HG02571 (cell line): ENCODE data around the gene PRR30.
"Not testable (repeated sequence)": the region's sequence is repeated elsewhere in the genome, so short reads cannot be mapped to it uniquely, and the experiment has no call there.

Experiments used
- ATAC-seq: cut with Tn5 transposase; IDR thresholded peaks from one replicate; pipeline ENCODE4 v1.9.1; 2021; ENCODE audit warnings: mild to moderate bottlenecking, moderate library complexity; ENCODE audit not compliant: unreplicated experiment

The PRR30 gene

DNA sequence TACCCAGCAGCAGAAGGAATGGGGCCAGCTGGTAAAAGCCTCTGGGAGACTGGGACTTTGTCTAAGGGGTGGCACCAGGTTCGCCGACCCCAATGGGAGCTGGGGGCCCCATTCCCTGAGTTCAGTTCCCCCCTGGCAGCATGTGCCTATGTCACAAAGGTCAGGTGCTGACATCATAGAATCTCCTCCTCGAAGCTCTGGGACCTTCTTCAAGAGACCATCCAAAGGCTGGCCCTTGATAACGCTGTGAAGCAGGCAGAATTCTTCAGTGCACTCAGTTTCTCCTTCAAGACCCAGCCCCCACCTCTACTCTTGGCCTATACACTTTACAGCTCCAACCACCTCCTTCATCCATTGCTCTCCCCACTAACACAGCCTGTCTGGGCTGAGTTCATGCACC lies at the start of gene PRR30:
Gene PRR30, minus strand, starts transcription at position 101 of the 400 bp plus-strand sequence. CDS start 1,081 bp downstream, outside the sequence.
- no peak for ATAC-seq

GRCh38 chr2:27186613-27187345 lies 47.6 kb upstream of the PRR30 start:
- ATAC-seq: no peak

DNA sequence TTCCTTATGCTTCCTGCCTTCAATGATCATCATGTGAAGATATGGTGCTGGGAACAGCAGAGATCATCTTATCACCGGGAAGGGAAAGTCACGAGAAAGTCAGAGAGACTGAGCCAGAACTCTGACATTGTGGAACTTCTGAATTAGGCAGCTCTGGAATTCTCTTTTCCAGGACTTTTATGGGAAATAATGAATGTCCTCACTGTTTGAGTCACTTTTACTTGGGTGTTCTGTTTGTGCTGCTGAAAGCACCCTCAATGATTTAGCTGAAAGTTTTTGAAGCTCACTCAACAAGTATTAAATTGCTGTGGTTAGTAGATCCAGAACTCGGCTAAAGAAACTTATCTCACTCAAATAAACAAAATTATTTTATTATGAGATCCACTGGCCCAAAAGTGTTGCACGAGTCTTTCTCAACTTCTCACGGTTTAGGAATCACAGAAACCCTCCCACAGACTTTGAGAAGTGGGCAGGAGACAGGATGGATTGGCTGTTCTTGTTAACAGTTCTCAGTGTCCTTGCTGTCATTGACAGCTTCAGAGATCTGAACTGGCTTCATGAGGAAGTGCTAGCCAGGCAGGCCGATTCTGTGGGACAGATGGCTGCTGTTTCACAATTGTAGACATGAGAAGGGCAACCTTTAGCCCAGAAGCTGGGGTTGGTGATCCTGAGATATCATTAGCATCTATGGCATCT lies 46.3 kb upstream of the PRR30 start:
- ATAC-seq: no peak

DNA sequence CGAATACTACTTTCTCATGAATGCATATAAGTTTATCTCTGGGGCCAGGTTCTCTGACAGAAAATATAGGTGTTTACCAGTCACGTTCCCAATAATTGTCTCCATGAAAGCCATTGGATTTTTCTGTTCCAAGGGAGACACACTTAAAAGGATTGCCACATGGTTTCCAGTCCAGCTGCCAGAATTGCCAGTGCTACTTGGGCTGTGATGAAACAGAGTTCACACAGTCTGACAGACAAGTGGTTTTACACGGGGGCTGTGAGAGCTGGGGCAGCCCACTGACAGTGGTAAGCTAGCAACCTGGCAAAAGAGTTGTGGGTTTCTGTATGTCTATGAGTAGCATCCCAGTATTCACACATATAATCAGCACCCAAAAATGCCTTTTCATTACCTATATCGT lies 44.9 kb upstream of the PRR30 start:
- no peak for ATAC-seq

GRCh38 chr2:27182346-27182745 lies 43.1 kb upstream of the PRR30 start:
- no peak for ATAC-seq

- ATAC-seq: no peak
Observed at GRCh38 chr2:27179344-27180000, 40.3 kb upstream of the PRR30 start.

- ATAC-seq: no peak
Observed at GRCh38 chr2:27178469-27178868, 39.3 kb upstream of the PRR30 start.

DNA sequence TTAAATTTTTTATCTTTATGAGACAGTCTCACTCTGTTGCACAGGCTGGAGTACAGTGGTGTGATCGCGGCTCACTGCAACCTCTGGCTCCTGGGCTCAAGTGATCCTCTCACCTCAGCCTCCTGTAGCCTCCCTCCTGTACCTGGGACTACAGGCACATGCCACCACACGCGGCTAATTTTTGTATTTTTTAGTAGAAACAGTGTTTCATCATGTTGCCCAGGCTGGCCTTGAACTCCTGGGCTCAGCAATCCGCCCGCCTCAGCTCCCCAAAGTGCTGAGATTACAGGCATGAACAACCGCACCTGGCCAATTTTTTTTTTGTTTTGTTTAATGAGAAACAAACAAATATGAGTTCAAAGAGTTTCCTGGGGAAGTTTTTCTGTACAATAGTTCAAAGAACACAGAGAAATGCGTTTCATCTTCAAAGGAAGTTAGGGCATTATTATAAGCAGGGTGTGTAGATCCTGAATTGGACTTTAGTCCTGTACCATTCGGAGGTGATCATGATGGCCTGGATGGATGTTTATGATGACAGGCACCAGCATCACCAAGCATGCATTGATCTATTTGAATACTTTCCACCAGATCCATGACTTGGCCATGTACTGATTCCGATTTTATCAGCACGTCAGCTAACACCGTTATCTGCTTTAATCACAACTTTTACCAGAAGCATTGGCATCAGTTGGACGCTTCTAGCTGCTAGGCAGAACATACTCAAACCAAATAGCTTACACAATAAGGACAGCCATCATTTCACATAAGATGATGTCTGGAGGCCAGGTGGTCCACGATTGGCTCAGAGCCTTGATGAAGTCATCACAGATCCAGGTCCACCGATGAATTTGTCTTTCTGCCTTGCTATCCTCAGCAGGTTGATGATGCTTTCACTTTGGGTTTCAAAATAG lies 38.5 kb upstream of the PRR30 start:
- no peak for ATAC-seq

DNA sequence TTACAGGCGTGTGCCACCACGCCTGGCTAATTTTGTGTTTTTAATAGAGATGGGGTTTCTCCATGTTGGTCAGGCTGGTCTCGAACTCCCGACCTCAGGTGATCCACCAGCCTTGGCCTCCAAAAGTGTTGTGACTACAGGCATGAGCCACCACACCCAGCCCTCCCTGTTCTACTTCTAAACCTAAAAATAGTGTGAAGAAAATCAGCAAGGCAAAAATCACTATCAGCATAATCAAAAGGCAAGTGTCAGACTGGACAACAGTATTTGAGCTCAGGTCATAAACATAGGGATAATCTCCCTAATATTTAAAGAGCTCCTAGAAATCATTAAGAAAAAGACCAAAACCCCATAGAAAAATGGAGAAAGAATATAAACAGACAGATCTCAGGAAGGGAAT lies 36.6 kb upstream of the PRR30 start:
- ATAC-seq: not testable (repeated sequence)

- no peak for ATAC-seq
Observed at GRCh38 chr2:27175330-27175729, 36.1 kb upstream of the PRR30 start.

- no peak for ATAC-seq
Observed at GRCh38 chr2:27174638-27175037, 35.4 kb upstream of the PRR30 start.

- ATAC-seq: no peak
Observed at GRCh38 chr2:27171351-27171848, 32.2 kb upstream of the PRR30 start.

GRCh38 chr2:27170581-27171337 lies 31.5 kb upstream of the PRR30 start:
- ATAC-seq: no peak

DNA sequence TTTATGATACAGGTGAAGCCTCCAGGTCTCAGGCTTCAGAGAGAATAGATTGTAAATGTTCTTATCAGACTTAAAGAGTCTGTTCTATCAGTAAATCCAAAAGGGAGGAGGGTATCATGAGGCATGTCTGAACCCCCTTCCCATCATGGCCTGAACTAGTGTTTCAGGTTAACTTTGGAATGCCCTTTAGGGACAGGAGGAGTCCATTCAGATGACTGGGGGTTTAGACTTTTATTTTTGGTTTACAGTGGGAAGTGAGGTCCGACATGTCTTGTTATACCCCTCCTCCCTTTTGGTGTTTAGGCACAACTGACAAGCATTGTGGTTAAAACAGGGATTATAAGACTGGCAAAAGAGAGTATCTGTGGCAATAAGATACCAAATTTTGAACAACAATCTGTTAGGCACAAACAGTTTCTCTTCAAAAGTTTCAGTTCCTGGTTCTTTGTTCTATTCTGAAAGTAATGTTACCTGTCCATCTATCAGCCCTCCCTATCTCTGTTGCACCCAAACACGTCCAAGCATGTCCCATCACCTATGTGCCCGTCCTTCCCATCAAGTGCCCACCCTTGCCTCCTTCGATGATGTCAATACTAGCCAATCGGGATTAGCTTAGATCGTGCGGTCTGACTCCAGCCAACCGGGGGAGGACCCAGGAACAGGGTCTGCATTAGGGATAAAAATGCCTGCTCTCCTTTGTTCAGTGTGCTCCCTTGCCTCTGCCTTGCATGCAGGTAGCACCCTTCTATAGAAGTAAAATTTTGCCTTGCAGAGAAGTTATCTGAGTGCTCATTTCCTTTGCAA lies 26.0 kb upstream of the PRR30 start:
- no peak for ATAC-seq

DNA sequence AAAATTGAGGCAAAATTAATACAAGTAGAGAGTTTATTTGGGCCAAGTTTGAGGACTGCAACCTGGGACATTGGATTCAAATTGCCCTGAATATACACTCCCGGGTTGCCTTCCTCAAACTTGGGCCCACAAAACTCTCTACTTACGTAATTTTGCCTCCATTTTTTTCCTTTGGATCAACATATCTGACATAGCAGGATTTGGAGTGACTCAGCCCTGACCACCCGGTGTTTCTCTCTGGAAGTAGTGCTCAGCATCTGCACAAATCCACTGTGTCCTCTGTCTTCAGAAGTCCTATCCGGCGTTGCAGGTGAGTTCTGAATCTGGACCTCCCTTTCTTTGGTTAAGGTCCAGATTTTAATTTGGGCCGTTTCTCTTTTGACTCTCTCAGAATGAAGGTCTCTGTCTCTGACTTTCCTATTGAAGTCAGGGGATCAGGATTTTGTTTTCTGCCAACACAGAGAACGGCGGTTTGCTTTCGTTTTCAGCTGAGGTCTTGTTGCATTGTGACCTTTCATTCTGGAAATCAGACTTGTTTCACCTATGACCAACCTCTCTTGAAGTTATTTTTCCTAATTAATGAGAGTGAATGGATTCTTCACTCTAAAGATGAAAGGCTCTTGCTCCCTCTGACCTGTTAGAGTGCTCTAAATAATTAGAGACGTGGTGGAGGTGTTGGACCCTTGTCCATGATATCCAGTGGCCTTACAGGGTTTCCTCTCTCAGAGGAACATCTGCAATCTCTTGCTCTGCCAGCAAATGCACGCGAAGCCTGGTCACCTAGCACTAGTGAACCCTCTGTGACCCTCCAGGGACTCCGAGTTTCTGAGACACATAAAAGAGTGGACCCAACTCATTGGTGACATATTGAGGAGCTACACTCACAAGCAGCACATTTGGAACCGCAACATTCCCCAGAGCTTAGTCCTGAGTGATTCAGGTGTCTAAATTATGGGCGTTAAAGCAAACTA lies 23.2 kb upstream of the PRR30 start:
- ATAC-seq: no peak

DNA sequence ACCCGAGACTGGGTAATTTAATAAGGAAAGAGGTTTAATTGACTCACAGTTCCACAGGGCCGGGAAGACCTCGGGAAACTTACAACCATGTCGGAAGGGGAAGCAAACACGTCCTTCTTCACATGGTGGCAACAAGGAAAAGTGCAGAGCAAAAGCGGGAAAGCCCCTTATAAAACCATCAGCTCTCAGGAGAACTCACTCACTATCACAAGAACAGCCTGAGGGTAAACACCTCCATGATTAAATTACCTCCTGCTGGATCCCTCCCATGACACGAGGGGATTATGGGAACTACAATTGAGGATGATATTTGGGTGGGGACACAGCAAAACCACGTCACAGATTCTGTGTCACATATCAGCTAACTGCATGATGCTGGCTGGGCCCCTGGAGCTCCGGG lies 21.0 kb upstream of the PRR30 start:
- no peak for ATAC-seq

- ATAC-seq: no peak
Observed at GRCh38 chr2:27159271-27159670, 20.1 kb upstream of the PRR30 start.

DNA sequence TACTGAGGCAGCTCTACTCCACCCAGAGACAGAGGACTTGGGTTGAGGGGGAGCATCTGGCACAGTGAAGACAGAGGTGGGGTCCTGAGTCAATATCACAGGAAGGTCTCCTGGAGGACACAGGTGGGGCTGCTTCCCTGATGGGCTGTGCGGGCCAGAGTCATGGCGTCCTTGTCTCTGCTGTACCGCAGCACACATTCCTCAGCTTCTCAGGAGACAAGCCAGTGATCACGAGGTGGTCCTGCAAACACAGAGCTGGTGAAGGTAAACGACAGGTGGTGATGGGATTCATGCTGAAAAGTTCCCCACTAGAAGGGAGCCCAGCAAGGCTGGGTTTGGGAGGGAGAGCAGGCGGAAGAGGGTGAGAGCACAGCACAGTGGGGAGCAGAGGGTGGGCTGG lies 19.3 kb upstream of the PRR30 start:
- no peak for ATAC-seq
